NCI-H1436 (cell line): Measurements from ENCODE around the gene ZNF71.
A peak's percentile ranks its signal among the peaks of the same experiment; 100 is the strongest.

Source experiments
- DNase-seq: peaks from one replicate; lab custom pipeline; 2025; lab: John Stamatoyannopoulos, UW

ZNF71 gene

GRCh38 chr19:56594783-56595547 lies at the start of gene ZNF71:
ZNF71 (plus strand) TSS chr19:56595302; CDS start chr19:56601559, 6,257 bp downstream.
- peak; percentile 86 for DNase-seq

- DNase-seq = no peak
Observed at GRCh38 chr19:56547535-56547934, 47.6 kb upstream of the ZNF71 start.

- no peak for DNase-seq
Observed at GRCh38 chr19:56554272-56554869, 40.7 kb upstream of the ZNF71 start.

GRCh38 chr19:56562766-56563165 lies 32.3 kb upstream of the ZNF71 start:
- no peak for DNase-seq

GRCh38 chr19:56566904-56567273 lies 28.2 kb upstream of the ZNF71 start:
- no peak for DNase-seq

- DNase-seq = peak; percentile 92
Observed at GRCh38 chr19:56567274-56568120, 27.6 kb upstream of the ZNF71 start, which contains the start of gene ZNF470. ZNF470 (plus strand) TSS chr19:56567468; CDS start chr19:56570312, 2,844 bp downstream.

- no peak for DNase-seq
Observed at GRCh38 chr19:56572589-56572988, 22.5 kb upstream of the ZNF71 start.

- no peak for DNase-seq
Observed at GRCh38 chr19:56573914-56574313, 21.2 kb upstream of the ZNF71 start.

- no peak for DNase-seq
Observed at GRCh38 chr19:56577719-56578602, 17.1 kb upstream of the ZNF71 start.

- DNase-seq = no peak
Observed at GRCh38 chr19:56594446-56594782, 688 bp upstream of the ZNF71 start.

- no peak for DNase-seq
Observed at GRCh38 chr19:56595548-56595899, 422 bp downstream of the ZNF71 start.

GRCh38 chr19:56596676-56597075 lies 1.6 kb downstream of the ZNF71 start:
- no peak for DNase-seq

GRCh38 chr19:56597696-56598095 lies 2.6 kb downstream of the ZNF71 start:
- DNase-seq = no peak

- no peak for DNase-seq
Observed at GRCh38 chr19:56601375-56601774, 6.3 kb downstream of the ZNF71 start.

- no peak for DNase-seq
Observed at GRCh38 chr19:56603829-56604228, 8.7 kb downstream of the ZNF71 start.

GRCh38 chr19:56608274-56608964 lies 13.3 kb downstream of the ZNF71 start:
- DNase-seq = no peak

- DNase-seq = no peak
Observed at GRCh38 chr19:56611288-56611687, 16.2 kb downstream of the ZNF71 start.

GRCh38 chr19:56612737-56613136 lies 17.6 kb downstream of the ZNF71 start:
- no peak for DNase-seq

GRCh38 chr19:56613639-56614038 lies 18.5 kb downstream of the ZNF71 start:
- DNase-seq = no peak

GRCh38 chr19:56617531-56617930 lies 22.4 kb downstream of the ZNF71 start:
- DNase-seq = no peak

- DNase-seq = no peak
Observed at GRCh38 chr19:56619121-56619520, 24.0 kb downstream of the ZNF71 start.
